ENCODE data around the gene TTLL11.

TTLL11 gene

GRCh38 chr9:121974421-121974820 is 118.7 kb downstream of the TTLL11 start:
- no peak for DNase-seq (ENCODE audit: low read depth in 2 of 2)

GRCh38 chr9:121972501-121972981 is 120.6 kb downstream of the TTLL11 start:
- no peak for DNase-seq (ENCODE audit: low read depth in 2 of 2)

- DNase-seq (ENCODE audit: low read depth in 2 of 2), result no peak
These were observed 125.1 kb downstream of the TTLL11 start for GRCh38 chr9:121968056-121968455.

- DNase-seq (ENCODE audit: low read depth in 2 of 2), result no peak
These were observed 126.4 kb downstream of the TTLL11 start for GRCh38 chr9:121966706-121967105.

GRCh38 chr9:121963528-121963995 is 129.5 kb downstream of the TTLL11 start:
- DNase-seq (ENCODE audit: low read depth in 2 of 2), result peak; percentile 93 to 94

- DNase-seq (ENCODE audit: low read depth in 2 of 2), result no peak
These were observed 130.7 kb downstream of the TTLL11 start for GRCh38 chr9:121962421-121962820.

GRCh38 chr9:121960665-121961064 is 132.4 kb downstream of the TTLL11 start:
- DNase-seq (ENCODE audit: low read depth in 2 of 2), result no peak

GRCh38 chr9:121958530-121958929 is 134.6 kb downstream of the TTLL11 start:
- DNase-seq (ENCODE audit: low read depth in 2 of 2), result no peak

GRCh38 chr9:121956808-121957207 is 136.3 kb downstream of the TTLL11 start:
- DNase-seq (ENCODE audit: low read depth in 2 of 2), result no peak

GRCh38 chr9:121955649-121956048 is 137.5 kb downstream of the TTLL11 start:
- no peak for DNase-seq (ENCODE audit: low read depth in 2 of 2)

- peak; percentile 22 to 25 for DNase-seq (ENCODE audit: low read depth in 2 of 2)
These were observed 138.5 kb downstream of the TTLL11 start for GRCh38 chr9:121954477-121955140.

- DNase-seq (ENCODE audit: low read depth in 2 of 2), result no peak
These were observed 140.5 kb downstream of the TTLL11 start for GRCh38 chr9:121952611-121953010.

- no peak for DNase-seq (ENCODE audit: low read depth in 2 of 2)
These were observed 142.2 kb downstream of the TTLL11 start for GRCh38 chr9:121950866-121951265.

GRCh38 chr9:121950441-121950840 is 142.7 kb downstream of the TTLL11 start:
- DNase-seq (ENCODE audit: low read depth in 2 of 2), result no peak

GRCh38 chr9:121949766-121950165 is 143.3 kb downstream of the TTLL11 start:
- no peak for DNase-seq (ENCODE audit: low read depth in 2 of 2)

- DNase-seq (ENCODE audit: low read depth in 2 of 2), result no peak
These were observed 143.7 kb downstream of the TTLL11 start for GRCh38 chr9:121949364-121949763.

- DNase-seq (ENCODE audit: low read depth in 2 of 2), result no peak
These were observed 145.3 kb downstream of the TTLL11 start for GRCh38 chr9:121947775-121948174.

GRCh38 chr9:121946465-121946864 is 146.6 kb downstream of the TTLL11 start:
- DNase-seq (ENCODE audit: low read depth in 2 of 2), result no peak

GRCh38 chr9:121945849-121946248 is 147.3 kb downstream of the TTLL11 start:
- DNase-seq (ENCODE audit: low read depth in 2 of 2), result no peak

- no peak for DNase-seq (ENCODE audit: low read depth in 2 of 2)
These were observed 147.8 kb downstream of the TTLL11 start for GRCh38 chr9:121945281-121945680.

- peak; percentile 54 to 56 for DNase-seq (ENCODE audit: low read depth in 2 of 2)
These were observed 148.4 kb downstream of the TTLL11 start for GRCh38 chr9:121944711-121945191.

- no peak for DNase-seq (ENCODE audit: low read depth in 2 of 2)
These were observed 149.6 kb downstream of the TTLL11 start for GRCh38 chr9:121943463-121943862.

GRCh38 chr9:121942866-121943382 is 150.2 kb downstream of the TTLL11 start:
- DNase-seq (ENCODE audit: low read depth in 2 of 2), result no peak
